ENCODE data around the gene TNS1.
A peak's percentile ranks its signal among the peaks of the same experiment; 100 is the strongest.

Gene TNS1

GRCh38 chr2:217804791-217805667 lies 197.8 kb downstream of the TNS1 start:
- DNase-seq = no peak

- no peak for DNase-seq
These were observed 198.5 kb downstream of the TNS1 start for GRCh38 chr2:217804338-217804737.

- no peak for DNase-seq
These were observed 199.2 kb downstream of the TNS1 start for GRCh38 chr2:217803653-217803960.

- DNase-seq = no peak
These were observed 199.7 kb downstream of the TNS1 start for GRCh38 chr2:217802876-217803652.

- DNase-seq = no peak
These were observed 200.5 kb downstream of the TNS1 start for GRCh38 chr2:217802266-217802665.

- no peak for DNase-seq
These were observed 201.1 kb downstream of the TNS1 start for GRCh38 chr2:217801711-217802110.

GRCh38 chr2:217801115-217801531 lies 201.7 kb downstream of the TNS1 start:
- DNase-seq = no peak

GRCh38 chr2:217800433-217801114 lies 202.2 kb downstream of the TNS1 start:
- no peak for DNase-seq

- DNase-seq = no peak
These were observed 203.0 kb downstream of the TNS1 start for GRCh38 chr2:217799563-217800432.

- DNase-seq = no peak
These were observed 203.8 kb downstream of the TNS1 start for GRCh38 chr2:217798743-217799562.

GRCh38 chr2:217798191-217798590 lies 204.6 kb downstream of the TNS1 start:
- DNase-seq = no peak

GRCh38 chr2:217797661-217798069 lies 205.1 kb downstream of the TNS1 start:
- peak; percentile 7 for DNase-seq

- no peak for DNase-seq
These were observed 205.6 kb downstream of the TNS1 start for GRCh38 chr2:217797165-217797564.

- no peak for DNase-seq
These were observed 206.9 kb downstream of the TNS1 start for GRCh38 chr2:217795706-217796465.

- no peak for DNase-seq
These were observed 207.7 kb downstream of the TNS1 start for GRCh38 chr2:217795067-217795466.

GRCh38 chr2:217794133-217794986 lies 208.4 kb downstream of the TNS1 start:
- DNase-seq = no peak

- DNase-seq = no peak
These were observed 209.1 kb downstream of the TNS1 start for GRCh38 chr2:217793566-217794132.

GRCh38 chr2:217792626-217793527 lies 209.9 kb downstream of the TNS1 start:
- DNase-seq = no peak

Data from NCI-H1092 treated with DMSO at 0.1 percent for 48 hours (cell line).